ENCODE data around the gene PTPN3.

PTPN3 gene

DNA sequence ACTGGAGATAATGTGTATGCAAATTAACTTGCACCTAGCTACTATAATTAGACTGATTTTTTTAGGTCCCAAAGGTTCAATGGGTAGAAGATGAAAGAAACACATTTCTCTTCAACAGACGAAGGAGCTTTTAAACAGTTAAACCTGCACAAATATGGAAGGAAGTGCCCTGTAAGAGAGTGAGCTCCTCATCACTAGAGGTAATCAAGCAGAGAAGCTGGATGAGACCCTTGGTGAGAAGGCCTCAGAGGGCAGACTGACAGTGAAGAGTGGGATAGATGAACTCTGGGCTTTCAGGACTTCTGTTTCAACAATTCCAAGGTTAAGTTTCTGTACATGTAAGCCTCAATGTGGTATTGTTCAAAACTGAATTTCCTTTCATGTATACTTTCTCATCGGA, 23.2 kb downstream of the PTPN3 start:
- DNase-seq: no peak

- DNase-seq: no peak
Observed at GRCh38 chr9:109474170-109474569, 23.9 kb downstream of the PTPN3 start.

DNA sequence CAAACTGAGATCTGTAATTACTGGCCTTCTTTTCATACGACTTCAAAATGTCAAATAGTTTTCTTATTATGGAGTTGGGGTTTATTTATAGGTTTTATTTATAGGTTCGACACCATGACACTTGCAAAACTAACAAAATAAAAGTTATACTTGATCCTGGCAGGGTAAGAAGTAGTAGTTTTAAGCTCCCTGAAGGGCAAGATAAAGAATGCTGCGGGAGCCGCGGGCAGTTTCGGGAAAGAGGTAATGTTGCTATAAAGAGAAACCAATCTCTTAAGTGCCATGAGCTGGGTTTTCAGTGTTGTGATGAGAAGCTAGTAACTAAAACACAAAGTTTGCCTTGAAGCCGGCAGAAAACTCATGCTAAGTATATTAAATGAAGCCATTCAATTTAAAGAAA, 24.8 kb downstream of the PTPN3 start:
- DNase-seq: no peak

GRCh38 chr9:109471475-109472393, 26.4 kb downstream of the PTPN3 start:
- DNase-seq: no peak

DNA sequence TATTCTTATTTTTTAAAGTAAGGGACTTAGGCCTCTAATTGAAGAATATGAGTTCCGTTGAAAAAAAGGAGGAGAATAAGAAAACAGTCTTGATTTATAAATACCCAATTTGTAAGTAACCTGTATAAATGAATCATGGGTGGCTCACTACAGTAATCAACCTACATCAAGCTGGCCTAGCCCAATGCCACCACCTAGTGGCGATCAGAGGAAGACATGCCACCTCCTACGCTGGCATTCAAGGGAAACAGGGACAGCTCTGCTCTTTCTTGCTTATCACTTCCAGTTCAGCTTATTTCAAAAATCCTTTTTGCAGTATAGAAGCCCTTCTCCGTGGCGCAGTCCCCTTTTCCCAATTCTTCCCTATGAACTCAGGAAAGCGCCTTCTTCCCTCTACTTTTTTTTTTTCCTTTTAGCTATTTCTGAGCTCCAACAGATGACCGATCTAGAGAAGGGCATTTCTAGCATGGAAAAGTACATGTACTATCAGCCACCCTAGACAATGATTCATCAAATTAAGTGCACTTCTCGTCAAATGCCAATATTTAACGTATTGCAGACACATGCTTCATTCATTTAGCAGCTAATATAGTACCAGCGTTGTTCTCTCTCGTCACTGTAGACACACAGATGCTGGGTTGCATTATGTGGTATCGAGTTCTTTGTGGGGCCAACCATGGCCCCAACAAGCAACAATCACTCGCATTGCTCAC, 28.3 kb downstream of the PTPN3 start:
- peak; percentile 59 for DNase-seq

DNA sequence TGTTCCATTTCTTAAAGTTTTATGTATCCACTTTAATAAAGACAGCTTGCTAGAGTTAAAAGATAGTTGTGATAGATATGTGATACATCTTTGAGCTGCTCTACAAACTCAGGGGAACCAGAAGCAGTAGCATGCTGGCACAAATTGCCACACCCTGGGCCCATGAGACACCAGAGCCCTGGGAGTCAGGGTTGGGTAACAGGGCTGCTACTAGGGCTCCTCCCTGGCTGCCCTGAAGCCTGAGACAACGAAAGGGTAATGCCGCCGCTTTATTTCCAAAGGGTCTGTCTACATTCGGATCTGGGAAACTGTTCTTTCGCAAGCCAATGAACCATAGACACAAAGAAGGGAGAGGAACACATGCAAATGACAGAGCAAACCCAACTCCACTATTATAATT, 29.2 kb downstream of the PTPN3 start:
- no peak for DNase-seq

- no peak for DNase-seq
Observed at GRCh38 chr9:109467936-109468335, 30.2 kb downstream of the PTPN3 start.

GRCh38 chr9:109466623-109467590, 31.2 kb downstream of the PTPN3 start:
- DNase-seq: no peak

DNA sequence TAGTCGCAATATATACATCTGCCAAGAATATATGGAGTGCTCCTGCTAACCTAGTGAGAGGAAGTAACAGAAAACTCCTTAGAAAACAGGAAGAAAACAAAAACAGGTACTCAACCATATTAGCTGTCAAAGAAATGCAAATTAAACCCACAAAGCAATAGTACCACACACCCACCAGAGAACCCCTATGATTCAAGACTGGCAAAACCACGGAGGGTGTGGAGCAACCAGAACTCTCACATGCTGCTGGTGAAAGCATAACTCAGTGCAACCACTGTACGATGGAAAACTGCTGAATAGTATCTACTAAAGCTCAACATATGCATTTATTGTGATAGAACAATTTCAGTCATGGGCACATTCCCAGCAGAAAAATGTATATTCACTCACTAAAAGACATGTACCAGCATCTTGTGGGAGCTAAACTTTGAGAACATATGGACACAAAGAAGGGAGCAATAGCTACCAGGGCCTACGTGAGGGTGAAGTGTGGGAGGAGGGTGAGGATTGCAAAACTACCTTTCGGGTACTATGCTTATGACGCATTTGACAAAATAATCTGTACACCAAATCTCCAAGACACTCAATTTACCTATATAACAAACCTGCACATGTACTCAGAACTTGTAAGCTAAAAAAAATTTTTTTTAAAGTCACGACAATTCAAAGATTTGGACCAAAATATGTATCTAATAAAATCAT, 34.0 kb downstream of the PTPN3 start:
- no peak for DNase-seq

DNA sequence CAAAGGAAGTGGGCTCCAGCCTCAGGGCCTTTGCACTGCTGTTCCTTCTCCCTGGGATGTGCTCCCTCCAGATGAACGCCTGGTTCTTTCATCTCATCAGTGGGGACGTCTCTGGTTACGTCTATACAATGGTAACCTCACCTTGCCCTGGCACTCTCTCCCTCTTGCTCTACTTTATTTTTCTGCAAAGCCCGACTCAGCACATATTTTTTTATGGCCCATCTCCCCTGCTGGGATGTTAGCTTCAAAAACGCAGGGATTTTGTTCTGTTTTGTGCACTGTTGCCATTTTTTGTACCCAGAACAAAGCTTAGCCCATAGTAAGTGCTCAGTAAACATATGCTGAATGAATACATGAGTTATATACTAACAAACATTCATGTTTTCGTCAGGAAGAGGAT, 37.5 kb downstream of the PTPN3 start:
- no peak for DNase-seq

DNA sequence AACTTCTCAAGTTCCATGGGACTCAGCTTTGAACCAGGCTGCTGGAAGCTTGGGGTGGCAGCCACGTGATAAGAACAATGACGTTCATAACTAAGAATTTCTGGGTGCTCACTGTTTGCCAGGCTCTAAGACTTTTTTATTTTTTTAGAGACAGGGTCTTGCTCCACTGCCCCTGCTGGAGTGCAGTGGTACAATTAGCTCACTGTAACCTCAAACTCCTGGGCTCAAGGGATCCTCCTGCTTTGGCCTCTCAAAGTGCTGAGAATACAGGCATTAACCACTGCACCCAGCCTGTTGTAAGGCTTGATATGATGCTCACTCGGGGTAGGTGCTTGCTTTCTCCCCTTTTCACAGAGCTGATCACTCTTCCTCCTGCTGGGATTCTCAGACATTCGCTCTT, 38.7 kb downstream of the PTPN3 start:
- no peak for DNase-seq

GRCh38 chr9:109458453-109459211, 39.5 kb downstream of the PTPN3 start:
- DNase-seq: no peak

GRCh38 chr9:109456811-109457210, 41.3 kb downstream of the PTPN3 start:
- no peak for DNase-seq

DNA sequence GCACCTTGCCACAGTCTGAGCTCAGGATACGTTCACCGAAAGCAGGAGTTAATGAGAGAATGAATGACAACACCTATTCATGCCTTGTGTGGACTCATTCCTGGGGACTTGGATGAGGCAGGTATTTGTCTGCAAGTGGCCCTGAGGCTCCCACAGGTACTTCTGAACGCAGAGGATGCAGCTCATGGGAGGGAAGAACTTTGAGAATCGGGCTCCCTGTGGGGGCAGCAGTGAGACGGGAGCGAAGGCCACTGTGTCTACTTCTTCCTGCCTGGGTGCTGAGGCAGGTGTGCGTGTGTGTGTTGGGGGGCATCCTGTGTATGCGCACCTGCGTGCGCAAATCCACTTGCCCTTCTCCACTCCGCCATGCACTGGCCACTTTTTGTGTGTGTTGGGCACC, 42.2 kb downstream of the PTPN3 start:
- DNase-seq: no peak

GRCh38 chr9:109455391-109455790, 42.7 kb downstream of the PTPN3 start:
- DNase-seq: no peak

DNA sequence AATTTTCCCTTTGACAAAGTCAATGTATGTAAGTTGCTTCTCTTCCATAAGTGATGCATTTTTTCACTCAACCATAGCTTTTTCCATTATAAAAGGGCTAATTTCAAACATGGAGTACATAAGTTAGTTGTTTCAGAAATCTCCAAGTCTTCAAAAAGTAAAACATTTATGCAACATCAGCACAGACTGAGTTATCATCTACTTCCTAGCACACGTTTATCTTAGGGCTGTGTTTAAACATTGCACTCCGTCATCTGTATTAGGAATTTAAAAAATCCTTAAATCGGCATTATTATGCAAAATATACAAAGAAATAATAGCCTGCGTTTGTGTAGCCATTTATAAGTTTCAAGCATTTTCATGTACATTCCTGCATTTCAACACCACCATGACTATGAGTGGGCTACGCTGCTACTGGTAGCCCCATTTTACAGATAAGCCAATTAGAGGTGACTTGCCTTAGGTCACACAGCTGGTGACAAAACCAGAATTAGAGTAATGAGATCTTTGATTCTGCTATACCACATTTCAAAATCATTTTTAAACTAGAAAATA, 43.4 kb downstream of the PTPN3 start:
- no peak for DNase-seq

GRCh38 chr9:109454041-109454440, 44.1 kb downstream of the PTPN3 start:
- DNase-seq: no peak

DNA sequence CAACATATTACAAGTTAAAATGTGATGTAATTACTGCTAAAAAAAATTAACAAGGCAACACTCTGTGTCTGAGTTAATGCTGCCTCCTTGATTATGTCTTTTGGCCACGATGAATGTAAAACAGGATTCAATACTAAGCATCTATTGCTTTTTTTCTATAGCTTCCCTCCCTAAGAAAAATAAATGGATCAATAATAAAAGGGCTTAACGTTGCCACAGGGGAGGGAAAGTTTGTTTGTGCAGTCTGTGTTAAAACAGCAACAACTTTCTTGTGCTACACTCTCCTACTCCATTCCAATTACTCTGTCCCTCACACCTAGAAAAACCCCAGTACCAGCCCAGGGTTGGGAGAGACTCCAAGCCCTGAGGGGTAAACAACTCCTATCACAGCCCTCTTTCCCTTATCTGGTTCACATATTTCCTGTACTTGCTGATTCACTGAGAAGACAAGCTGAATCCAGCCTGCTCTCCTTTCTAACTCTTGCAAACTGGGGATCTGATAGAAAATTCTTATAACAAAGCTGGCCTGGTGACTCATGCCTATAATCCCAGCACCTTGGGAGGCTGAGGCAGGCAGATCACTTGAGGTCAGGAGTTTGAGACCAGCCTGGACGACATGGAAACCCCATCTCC, 44.8 kb downstream of the PTPN3 start:
- DNase-seq: no peak

- no peak for DNase-seq
Observed at GRCh38 chr9:109452761-109453160, 45.3 kb downstream of the PTPN3 start.

DNA sequence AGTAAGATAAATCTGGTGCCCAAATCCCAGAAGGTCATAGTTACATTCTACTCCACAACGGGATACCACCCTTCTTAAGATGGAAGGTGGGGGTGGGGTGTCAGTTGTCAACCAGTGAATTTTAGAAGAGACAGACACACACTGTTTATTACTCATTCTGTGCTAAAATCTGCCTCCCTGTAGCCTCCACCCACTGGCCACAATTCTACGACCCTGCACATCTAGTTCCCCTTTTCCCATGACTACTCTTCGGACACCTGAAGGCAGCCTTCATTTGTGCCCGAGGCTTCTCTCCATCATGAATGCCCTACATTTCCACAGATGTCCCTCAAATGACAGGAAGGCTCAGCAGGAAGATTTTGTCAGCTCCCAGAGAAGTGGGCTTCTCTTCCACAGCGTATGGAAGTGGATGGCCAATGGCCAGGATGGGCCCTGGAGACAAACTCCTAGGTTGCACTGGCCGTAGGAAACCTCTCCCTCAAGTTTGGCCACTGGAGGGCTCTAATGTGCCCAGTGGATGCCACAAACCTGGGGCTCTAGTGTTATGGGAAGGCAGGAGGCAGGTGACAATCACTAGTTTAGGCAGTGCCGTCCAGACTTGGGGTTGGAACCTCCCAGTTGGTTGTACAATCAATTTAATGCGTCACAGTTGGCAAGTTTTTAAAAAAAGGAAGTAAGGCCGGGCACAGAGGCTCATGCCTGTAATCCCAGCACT, 46.6 kb downstream of the PTPN3 start:
- DNase-seq: no peak

Data from NCI-H1092 treated with DMSO at 0.1 percent for 48 hours (cell line).